ENCODE measurements around the gene GSS.

Gene GSS

DNA sequence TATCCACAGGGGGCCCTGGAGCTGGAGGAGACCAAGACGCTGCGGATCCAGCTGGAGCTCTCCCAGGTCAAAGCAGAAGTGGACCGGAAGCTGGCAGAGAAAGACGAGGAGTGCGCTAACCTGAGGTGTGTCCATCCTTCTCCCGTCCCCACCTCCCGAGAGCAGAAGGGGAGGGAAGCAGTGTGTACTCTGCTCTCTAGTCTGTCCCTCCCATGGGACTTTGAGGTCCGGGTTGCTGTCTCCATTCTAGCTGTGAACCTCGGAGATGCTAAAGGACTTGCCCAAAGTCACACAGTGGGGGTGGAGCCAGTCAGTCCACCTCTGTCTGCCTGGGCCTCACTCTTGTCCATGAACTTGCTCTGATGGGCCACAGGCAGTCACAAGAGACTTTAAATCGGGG is 44.2 kb upstream of the GSS start:
- Histone ChIP-seq H3K9me3 (ENCODE audit: control insufficient read depth, low read length) (no peaks in the 10 kb centered on the region), H3K27me3 (replicated peaks; ENCODE audit: control insufficient read depth, insufficient read depth, low read length, poor library complexity, severe bottlenecking) (no peaks in the 10 kb centered on the region), H3K27ac (ENCODE audit: insufficient read depth, low read length, poor library complexity, severe bottlenecking) (no peak overlapping the region), H3K36me3 (ENCODE audit: control insufficient read depth, insufficient read depth, low read length) (peaks cover 72% of the 10 kb centered on the region), H3K4me1 (ENCODE audit: control insufficient read depth, insufficient read depth, low read length, poor library complexity, severe bottlenecking) (no peaks in the 10 kb centered on the region), H3K4me3 (ENCODE audit: insufficient read depth, low read depth, low read length, poor library complexity, severe bottlenecking) (no peak overlapping the region)
- DNase-seq: no peak

DNA sequence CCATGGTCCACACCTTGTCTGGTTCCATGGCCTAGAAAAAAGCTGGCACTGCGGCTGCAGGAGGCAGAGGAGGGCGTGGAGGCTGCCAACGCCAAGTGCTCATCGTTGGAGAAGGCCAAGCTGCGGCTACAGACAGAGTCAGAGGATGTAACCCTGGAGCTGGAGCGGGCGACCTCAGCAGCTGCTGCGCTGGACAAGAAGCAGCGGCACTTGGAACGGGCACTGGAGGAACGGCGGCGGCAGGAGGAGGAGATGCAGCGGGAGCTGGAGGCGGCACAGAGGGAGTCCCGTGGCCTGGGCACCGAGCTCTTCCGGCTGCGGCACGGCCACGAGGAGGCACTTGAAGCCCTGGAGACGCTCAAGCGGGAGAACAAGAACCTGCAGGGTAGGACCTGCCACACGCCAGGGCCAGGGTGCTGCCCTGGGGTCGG is 43.4 kb upstream of the GSS start:
- H3K27me3 ChIP-seq (replicated peaks; ENCODE audit: control insufficient read depth, insufficient read depth, low read length, poor library complexity, severe bottlenecking): no peaks in the 10 kb centered on the region
- H3K4me3 ChIP-seq (ENCODE audit: insufficient read depth, low read depth, low read length, poor library complexity, severe bottlenecking): no peak overlapping the region
- peaks cover 72% of the 10 kb centered on the region for H3K36me3 ChIP-seq (ENCODE audit: control insufficient read depth, insufficient read depth, low read length)
- no peaks in the 10 kb centered on the region for H3K9me3 ChIP-seq (ENCODE audit: control insufficient read depth, low read length)
- H3K4me1 ChIP-seq (ENCODE audit: control insufficient read depth, insufficient read depth, low read length, poor library complexity, severe bottlenecking): no peaks in the 10 kb centered on the region
- H3K27ac ChIP-seq (ENCODE audit: insufficient read depth, low read length, poor library complexity, severe bottlenecking): no peak overlapping the region
- no peak for DNase-seq

DNA sequence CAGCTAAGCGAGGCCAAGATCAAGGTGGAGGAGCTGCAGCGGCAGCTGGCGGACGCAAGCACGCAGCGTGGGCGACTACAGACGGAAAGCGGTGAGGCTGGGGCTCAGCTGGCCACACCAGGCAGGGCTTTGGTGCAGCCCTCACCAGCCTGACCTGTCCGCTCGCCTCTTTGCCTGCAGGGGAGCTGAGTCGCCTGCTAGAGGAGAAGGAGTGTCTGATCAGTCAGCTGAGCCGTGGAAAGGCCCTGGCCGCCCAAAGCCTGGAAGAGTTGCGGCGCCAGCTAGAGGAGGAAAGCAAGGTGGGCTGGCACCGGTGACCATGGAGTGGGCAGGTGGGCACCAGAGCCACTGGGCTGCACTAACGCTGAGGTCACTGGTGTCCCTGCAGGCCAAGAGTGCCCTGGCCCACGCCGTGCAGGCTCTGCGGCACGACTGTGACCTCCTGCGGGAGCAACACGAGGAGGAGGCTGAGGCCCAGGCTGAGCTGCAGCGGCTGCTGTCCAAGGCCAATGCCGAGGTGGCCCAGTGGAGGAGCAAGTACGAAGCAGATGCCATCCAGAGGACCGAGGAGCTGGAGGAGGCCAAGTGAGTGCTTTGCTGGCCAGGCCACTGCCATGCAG is 42.8 kb upstream of the GSS start:
- DNase-seq: no peak
- Histone ChIP-seq H3K36me3 (ENCODE audit: control insufficient read depth, insufficient read depth, low read length) (peaks cover 66% of the 10 kb centered on the region), H3K27me3 (replicated peaks; ENCODE audit: control insufficient read depth, insufficient read depth, low read length, poor library complexity, severe bottlenecking) (no peaks in the 10 kb centered on the region), H3K27ac (ENCODE audit: insufficient read depth, low read length, poor library complexity, severe bottlenecking) (no peak overlapping the region), H3K4me1 (ENCODE audit: control insufficient read depth, insufficient read depth, low read length, poor library complexity, severe bottlenecking) (no peaks in the 10 kb centered on the region), H3K4me3 (ENCODE audit: insufficient read depth, low read depth, low read length, poor library complexity, severe bottlenecking) (no peak overlapping the region), H3K9me3 (ENCODE audit: control insufficient read depth, low read length) (no peaks in the 10 kb centered on the region)

DNA sequence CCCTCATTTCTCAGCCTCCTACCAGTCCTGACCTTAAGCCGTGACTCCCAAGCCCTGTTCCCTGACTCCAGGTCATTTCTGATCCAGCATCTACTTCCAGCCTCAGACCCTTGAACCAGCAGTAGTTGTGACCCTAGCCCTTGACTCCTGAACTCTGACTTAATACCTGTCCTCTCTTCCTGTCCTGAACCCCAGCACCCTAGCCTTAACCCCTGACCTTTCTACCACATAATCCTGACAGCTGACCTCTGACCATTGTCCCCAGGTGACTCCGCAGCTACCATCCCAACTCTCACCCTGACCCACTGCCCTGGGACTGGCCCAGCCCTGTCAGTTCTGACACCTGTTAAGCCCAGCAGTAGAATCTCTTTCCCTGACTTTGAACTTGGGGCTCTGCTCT is 42.2 kb upstream of the GSS start:
- H3K27me3 ChIP-seq (replicated peaks; ENCODE audit: control insufficient read depth, insufficient read depth, low read length, poor library complexity, severe bottlenecking): no peaks in the 10 kb centered on the region

DNA sequence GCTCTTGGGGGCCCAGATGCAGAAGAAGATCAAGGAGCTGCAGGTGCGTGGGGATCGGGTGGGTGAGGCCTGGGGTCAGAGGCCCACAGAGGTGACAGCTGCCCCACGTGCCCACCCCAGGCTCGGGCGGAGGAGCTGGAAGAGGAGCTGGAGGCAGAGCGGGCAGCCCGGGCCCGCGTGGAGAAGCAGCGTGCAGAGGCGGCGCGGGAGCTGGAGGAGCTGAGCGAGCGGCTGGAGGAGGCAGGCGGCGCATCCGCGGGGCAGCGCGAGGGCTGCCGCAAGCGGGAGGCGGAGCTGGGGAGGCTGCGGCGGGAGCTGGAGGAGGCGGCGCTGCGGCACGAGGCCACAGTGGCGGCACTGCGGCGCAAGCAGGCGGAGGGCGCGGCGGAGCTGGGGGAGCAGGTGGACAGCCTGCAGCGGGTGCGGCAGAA is 41.5 kb upstream of the GSS start:
- Histone ChIP-seq H3K27ac (ENCODE audit: insufficient read depth, low read length, poor library complexity, severe bottlenecking) (no peak overlapping the region), H3K36me3 (ENCODE audit: control insufficient read depth, insufficient read depth, low read length) (peaks cover 53% of the 10 kb centered on the region), H3K4me1 (ENCODE audit: control insufficient read depth, insufficient read depth, low read length, poor library complexity, severe bottlenecking) (no peaks in the 10 kb centered on the region), H3K4me3 (ENCODE audit: insufficient read depth, low read depth, low read length, poor library complexity, severe bottlenecking) (no peak overlapping the region), H3K27me3 (replicated peaks; ENCODE audit: control insufficient read depth, insufficient read depth, low read length, poor library complexity, severe bottlenecking) (no peaks in the 10 kb centered on the region), H3K9me3 (ENCODE audit: control insufficient read depth, low read length) (no peaks in the 10 kb centered on the region)
- DNase-seq: no peak

More for the DNA sequence above, 42.2 kb upstream of the GSS start:
- Histone ChIP-seq H3K36me3 (ENCODE audit: control insufficient read depth, insufficient read depth, low read length) (peaks cover 59% of the 10 kb centered on the region), H3K4me1 (ENCODE audit: control insufficient read depth, insufficient read depth, low read length, poor library complexity, severe bottlenecking) (no peaks in the 10 kb centered on the region), H3K4me3 (ENCODE audit: insufficient read depth, low read depth, low read length, poor library complexity, severe bottlenecking) (no peak overlapping the region), H3K9me3 (ENCODE audit: control insufficient read depth, low read length) (no peaks in the 10 kb centered on the region), H3K27ac (ENCODE audit: insufficient read depth, low read length, poor library complexity, severe bottlenecking) (no peak overlapping the region)
- DNase-seq: no peak

DNA sequence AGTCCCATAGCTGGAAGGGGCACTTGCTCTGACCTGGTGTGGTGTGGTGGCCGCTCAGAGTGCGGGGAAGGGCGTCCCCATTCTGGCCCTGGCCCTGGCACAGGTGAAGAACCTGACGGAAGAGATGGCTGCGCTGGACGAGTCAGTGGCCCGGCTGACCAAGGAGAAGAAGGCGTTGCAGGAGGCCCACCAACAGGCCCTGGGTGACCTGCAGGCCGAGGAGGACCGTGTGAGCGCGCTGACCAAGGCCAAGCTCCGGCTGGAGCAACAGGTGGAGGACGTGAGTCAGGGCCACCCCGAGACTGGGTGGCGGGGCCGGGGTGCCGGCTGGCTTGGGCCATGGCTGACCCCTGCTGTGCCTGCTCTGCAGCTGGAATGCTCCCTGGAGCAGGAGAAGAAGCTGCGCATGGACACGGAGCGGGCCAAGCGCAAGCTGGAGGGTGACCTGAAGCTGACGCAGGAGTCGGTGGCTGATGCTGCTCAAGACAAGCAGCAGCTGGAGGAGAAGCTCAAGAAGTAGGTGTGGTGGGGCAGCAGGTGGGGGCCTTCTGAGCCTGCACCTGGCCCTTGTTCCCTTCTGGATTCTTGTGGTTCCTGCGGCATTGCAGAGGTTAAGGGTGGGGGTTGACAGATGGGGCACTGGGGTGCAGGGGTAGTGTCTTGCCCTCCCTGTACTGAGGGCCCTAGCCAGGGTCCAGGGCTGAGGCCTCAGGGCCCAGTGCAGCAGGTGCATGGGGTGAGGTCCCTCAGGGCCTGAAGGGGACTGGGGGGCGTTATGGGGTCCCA is 40.8 kb upstream of the GSS start:
- peaks cover 46% of the 10 kb centered on the region for H3K36me3 ChIP-seq (ENCODE audit: control insufficient read depth, insufficient read depth, low read length)
- no peak overlapping the region for H3K4me3 ChIP-seq (ENCODE audit: insufficient read depth, low read depth, low read length, poor library complexity, severe bottlenecking)
- H3K4me1 ChIP-seq (ENCODE audit: control insufficient read depth, insufficient read depth, low read length, poor library complexity, severe bottlenecking): no peaks in the 10 kb centered on the region
- no peak for DNase-seq
- no peaks in the 10 kb centered on the region for H3K27me3 ChIP-seq (replicated peaks; ENCODE audit: control insufficient read depth, insufficient read depth, low read length, poor library complexity, severe bottlenecking)
- no peak overlapping the region for H3K27ac ChIP-seq (ENCODE audit: insufficient read depth, low read length, poor library complexity, severe bottlenecking)
- no peaks in the 10 kb centered on the region for H3K9me3 ChIP-seq (ENCODE audit: control insufficient read depth, low read length)

DNA sequence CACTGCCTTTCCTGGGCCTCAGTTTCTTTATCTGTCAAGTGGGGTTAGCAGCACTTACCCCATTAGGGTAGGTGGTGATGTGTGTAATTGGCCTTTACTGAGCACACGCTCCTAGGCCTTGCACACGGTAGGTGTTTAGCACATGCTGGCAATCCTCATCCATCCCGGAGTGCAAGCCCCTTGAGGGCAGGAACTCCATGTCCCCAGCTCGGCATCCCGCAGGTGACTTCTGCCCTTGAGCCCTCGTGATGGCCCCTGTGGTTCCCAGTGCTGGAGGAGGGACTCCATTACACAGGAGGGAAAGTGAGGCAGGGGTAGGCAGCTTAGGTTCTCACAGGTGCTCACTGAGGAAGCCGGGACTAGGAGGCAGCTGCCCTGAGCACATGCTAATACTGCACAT is 40.1 kb upstream of the GSS start:
- Histone ChIP-seq H3K4me3 (ENCODE audit: insufficient read depth, low read depth, low read length, poor library complexity, severe bottlenecking) (no peak overlapping the region), H3K36me3 (ENCODE audit: control insufficient read depth, insufficient read depth, low read length) (peaks cover 38% of the 10 kb centered on the region), H3K9me3 (ENCODE audit: control insufficient read depth, low read length) (no peaks in the 10 kb centered on the region), H3K4me1 (ENCODE audit: control insufficient read depth, insufficient read depth, low read length, poor library complexity, severe bottlenecking) (no peaks in the 10 kb centered on the region), H3K27ac (ENCODE audit: insufficient read depth, low read length, poor library complexity, severe bottlenecking) (no peak overlapping the region), H3K27me3 (replicated peaks; ENCODE audit: control insufficient read depth, insufficient read depth, low read length, poor library complexity, severe bottlenecking) (no peaks in the 10 kb centered on the region)
- DNase-seq: no peak

DNA sequence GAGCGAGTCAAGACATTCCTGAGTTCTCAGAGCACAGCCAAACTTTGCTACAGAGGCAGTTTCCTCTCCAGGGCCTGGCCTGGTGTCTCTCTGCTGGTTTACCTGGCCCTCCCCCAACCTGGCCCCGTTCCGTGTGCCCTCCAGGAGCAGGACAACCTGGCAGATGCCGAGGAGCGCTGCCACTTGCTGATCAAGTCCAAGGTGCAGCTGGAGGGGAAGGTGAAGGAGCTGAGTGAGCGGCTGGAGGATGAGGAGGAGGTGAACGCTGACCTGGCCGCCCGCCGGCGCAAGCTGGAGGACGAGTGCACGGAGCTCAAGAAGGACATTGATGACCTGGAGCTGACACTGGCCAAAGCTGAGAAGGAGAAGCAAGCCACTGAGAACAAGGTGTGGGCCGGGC is 39.6 kb upstream of the GSS start:
- Histone ChIP-seq H3K36me3 (ENCODE audit: control insufficient read depth, insufficient read depth, low read length) (peaks cover 33% of the 10 kb centered on the region), H3K27me3 (replicated peaks; ENCODE audit: control insufficient read depth, insufficient read depth, low read length, poor library complexity, severe bottlenecking) (no peaks in the 10 kb centered on the region), H3K9me3 (ENCODE audit: control insufficient read depth, low read length) (no peaks in the 10 kb centered on the region), H3K4me1 (ENCODE audit: control insufficient read depth, insufficient read depth, low read length, poor library complexity, severe bottlenecking) (no peaks in the 10 kb centered on the region), H3K4me3 (ENCODE audit: insufficient read depth, low read depth, low read length, poor library complexity, severe bottlenecking) (no peak overlapping the region), H3K27ac (ENCODE audit: insufficient read depth, low read length, poor library complexity, severe bottlenecking) (no peak overlapping the region)
- DNase-seq: no peak

DNA sequence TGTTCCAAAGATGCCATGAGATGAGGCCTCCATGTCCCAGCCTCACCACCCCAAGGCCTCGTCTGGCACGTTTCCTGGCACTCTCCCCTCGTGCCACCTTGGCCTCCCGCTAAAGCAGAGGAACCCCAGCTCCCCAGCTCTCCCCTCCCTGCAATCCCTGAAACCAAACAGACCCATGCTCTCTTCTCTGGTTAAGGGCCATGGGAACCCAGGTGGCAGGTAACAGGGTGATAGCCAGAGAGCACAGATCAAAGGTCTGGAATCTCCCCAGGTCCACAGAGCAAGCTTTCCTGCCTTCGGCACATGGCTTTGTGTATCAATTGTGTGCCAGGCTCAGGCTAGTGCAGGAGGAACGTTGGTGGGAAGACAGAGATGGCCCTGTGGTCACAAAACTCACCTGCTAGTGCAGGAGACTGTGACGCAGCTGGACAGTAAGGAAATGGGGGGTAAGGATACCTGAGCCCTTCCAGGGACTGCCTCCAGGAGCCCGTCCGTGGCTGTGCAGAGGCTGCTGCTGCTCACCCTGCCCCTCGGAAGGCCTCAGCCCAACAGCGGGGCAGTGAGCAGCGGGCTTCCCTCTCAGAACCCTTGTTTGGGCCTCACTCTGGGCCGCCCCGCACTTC is 39.0 kb upstream of the GSS start:
- Histone ChIP-seq H3K27me3 (replicated peaks; ENCODE audit: control insufficient read depth, insufficient read depth, low read length, poor library complexity, severe bottlenecking) (no peaks in the 10 kb centered on the region), H3K27ac (ENCODE audit: insufficient read depth, low read length, poor library complexity, severe bottlenecking) (no peak overlapping the region), H3K4me3 (ENCODE audit: insufficient read depth, low read depth, low read length, poor library complexity, severe bottlenecking) (no peak overlapping the region), H3K4me1 (ENCODE audit: control insufficient read depth, insufficient read depth, low read length, poor library complexity, severe bottlenecking) (no peaks in the 10 kb centered on the region), H3K9me3 (ENCODE audit: control insufficient read depth, low read length) (no peaks in the 10 kb centered on the region), H3K36me3 (ENCODE audit: control insufficient read depth, insufficient read depth, low read length) (peaks cover 28% of the 10 kb centered on the region)
- DNase-seq: no peak

DNA sequence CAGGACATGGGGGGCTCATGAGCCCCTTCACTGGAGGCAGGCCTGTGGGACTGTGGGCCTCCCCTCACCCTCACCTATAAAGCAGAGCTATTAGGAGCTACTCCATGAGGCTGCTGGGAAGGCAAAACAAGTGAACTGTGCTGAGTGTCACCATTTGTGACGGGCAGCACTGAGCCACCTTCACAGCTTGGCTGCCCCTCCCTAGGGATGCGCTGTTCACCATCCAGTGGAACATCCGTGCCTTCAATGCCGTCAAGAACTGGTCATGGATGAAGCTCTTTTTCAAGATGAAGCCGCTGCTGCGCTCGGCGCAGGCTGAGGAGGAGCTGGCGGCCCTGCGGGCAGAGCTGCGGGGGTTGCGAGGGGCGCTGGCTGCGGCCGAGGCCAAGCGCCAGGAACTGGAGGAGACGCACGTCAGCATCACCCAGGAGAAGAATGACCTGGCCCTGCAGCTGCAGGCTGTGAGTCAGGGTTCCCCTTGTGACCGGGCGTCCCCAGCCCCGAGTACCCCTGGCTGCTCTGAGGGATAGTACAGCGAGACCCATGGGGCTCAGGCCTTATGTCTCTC is 38.4 kb upstream of the GSS start:
- no peaks in the 10 kb centered on the region for H3K4me1 ChIP-seq (ENCODE audit: control insufficient read depth, insufficient read depth, low read length, poor library complexity, severe bottlenecking)
- no peak overlapping the region for H3K4me3 ChIP-seq (ENCODE audit: insufficient read depth, low read depth, low read length, poor library complexity, severe bottlenecking)
- H3K27ac ChIP-seq (ENCODE audit: insufficient read depth, low read length, poor library complexity, severe bottlenecking): no peak overlapping the region
- H3K9me3 ChIP-seq (ENCODE audit: control insufficient read depth, low read length): no peaks in the 10 kb centered on the region
- H3K27me3 ChIP-seq (replicated peaks; ENCODE audit: control insufficient read depth, insufficient read depth, low read length, poor library complexity, severe bottlenecking): no peaks in the 10 kb centered on the region
- peaks cover 25% of the 10 kb centered on the region for H3K36me3 ChIP-seq (ENCODE audit: control insufficient read depth, insufficient read depth, low read length)
- no peak for DNase-seq

Data from effector memory CD4-positive, alpha-beta T cell (primary cell).